Fibroblast of peridontal ligament (primary cell): ENCODE results near the gene KCNE1.
"Not testable (repeated sequence)": the region's sequence is repeated elsewhere in the genome, so short reads cannot be mapped to it uniquely, and the experiment has no call there.

Source experiments
- DNase-seq: peaks from one replicate; pipeline ENCODE4 v3.0.0-alpha.2; 2010; ENCODE audit errors: extremely low read depth

KCNE1 gene

DNA sequence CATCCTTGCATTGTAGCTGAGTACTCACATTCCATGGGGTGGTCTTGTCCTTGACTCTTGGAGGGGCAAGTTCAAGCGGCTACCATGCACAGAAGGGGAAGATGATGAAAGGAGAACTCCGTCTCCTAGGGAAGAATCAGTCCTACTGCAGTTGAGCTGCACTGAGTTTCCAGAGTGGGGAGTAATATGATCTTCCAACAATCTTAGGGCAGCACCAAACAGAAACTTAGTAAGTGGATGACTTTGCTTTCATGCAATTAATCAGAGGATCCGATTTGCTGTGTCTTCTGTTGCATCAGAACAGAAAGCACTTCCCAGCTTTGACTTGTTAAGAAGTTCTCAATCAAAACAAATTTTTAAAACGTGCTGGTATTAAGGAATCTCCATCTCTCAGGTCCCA, 88.2 kb downstream of the KCNE1 start, which contains the start of gene SMIM34:
SMIM34 (minus strand) TSS at position 147 of the 400 bp plus-strand sequence; CDS start at position 35, 112 bp downstream.
- not testable (repeated sequence) for DNase-seq

DNA sequence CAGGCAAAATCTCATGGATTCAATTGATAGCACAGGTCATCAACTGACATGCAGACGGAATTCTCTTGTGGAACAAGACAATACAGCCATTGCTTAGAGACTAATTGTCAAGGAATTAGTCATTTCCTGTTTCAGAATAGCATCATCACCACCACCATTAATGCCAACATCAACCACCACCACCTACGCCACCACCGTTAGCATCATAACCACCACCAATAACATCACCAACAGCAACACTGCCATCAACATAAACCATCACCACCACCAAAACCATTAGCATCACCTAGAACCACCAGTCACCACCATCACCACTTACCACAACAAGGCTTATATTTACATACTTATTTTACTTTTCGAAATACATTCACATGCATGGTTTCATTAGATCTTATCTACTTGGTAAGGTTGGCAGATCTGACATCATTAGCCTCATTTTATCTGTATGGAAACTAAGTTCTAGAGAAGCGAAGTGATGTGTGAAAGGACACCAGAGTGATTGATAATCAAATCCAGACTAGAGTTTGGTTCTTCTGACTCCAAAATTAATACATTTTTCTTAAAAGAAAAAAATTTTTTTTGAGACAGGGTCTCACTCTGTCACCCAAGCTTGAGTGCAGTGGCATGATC, 94.4 kb downstream of the KCNE1 start:
- not testable (repeated sequence) for DNase-seq

DNA sequence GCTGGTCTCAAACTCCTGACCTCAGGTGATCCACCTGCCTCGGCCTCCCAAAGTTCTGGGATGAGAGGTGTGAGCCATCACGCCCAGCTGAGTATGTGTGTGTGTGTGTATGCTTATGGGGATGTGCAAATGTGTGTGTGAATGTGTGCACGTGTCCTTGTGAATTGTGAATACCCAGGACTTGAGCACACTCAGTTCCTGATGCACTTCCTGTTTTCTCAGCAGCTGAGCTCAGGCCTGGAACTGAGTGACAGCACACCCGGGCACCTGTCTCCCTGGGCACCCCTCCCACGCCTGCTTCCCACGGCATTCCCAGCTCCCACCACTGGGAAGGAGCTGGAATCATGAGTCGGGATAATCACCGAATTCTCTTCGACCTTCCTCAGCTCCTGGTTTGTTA, 104.7 kb downstream of the KCNE1 start:
- not testable (repeated sequence) for DNase-seq

DNA sequence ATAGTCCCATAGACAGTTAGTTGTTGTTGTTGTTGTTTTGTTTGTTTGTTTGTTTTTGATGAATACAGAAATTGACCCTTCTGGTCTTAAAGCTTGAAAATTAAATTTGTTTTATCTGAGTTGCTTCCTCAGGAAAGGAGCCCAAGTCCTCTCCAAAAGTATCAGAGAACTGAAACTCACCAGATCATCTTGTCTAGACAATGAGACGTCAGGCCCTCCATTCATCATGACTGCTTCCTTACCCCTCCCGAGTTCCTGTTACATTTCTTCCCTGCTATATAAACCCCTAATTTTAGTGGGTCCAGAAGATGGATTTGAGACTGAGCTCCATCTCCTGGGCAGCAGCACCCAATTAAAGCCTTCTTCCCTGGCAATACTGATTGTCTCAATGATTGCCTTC, 105.3 kb downstream of the KCNE1 start:
- not testable (repeated sequence) for DNase-seq

DNA sequence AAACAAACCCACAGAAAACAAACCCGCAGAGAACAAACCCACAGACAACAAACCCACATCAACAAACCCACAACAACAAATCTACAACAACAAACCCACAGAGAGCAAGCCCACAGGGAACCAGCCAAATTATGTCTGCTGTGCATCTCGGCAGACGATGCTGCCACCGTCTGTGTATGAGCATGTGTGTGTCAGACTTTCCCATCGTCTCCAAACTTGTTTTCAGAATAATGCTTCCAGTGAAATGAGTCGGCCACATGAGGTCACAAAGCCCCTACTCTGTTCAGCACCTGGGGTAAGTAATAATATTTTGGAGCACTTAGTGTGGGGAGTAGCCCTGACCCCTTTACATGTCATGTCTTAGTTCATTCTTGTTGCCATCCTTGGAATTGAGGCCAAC, 105.9 kb downstream of the KCNE1 start:
- DNase-seq, result not testable (repeated sequence)

DNA sequence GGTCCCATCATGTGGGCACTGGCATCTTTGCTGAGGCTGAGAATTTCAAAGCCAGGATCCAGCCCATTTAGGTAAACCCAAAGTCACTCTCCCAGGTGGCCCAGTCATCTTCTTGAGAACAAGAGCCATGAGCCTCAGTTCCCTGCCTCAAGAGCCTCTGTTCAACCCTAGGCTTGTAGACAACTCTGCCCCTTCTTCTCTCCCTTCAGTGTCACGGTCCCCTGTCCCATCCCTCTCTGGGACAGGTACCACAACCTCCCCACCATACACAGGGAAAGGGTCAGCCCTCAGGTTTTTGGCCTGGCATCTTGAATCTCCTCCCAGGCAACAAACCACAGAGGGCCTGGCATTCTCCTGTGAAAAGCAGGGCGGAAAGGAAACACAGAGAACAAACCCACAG, 106.3 kb downstream of the KCNE1 start:
- DNase-seq, result not testable (repeated sequence)

DNA sequence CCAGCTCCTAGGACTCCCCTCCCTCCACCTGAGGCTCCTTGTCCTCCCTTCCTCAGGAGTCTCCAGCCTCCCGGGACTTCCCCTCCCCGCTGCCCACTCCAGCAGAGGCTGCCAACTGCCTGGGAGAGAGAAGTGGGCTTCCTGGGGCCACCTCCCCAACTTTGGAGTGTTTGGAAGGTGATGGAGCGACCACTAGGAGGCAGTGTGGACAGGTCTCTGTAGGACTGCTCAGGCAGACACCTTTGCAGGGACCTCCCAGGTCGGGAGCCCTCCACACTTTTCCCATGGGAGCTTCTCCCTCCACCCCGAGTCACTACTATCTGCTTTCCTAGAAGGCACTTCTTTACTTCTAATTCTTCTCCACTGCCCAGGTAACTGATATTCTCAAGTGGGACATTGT, 107.3 kb downstream of the KCNE1 start:
- DNase-seq, result not testable (repeated sequence)

DNA sequence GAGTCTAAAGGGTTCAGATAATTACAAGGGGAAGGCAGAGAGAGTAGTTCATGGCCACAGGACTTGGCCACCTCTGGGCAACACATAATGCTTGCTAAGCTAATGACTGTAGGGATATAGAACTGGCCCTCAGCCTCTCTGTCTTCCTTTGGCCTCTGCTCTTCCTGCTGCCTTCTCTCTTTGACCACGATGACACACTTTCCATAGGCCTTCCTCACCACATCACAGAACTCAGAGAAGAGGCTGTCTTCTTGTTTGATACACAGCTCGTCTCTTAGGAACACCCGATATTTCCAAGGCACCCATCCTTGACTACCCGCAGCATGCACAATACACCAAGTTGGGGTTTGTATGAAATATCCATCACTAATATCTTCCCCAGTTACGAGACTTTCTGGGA, 111.5 kb downstream of the KCNE1 start:
- not testable (repeated sequence) for DNase-seq
